Upper lobe of left lung (tissue), 4 donors: Measurements from ENCODE around the gene LRRC10B.

ENCODE experiments used
- POLR2AphosphoS5 ChIP-seq, 2 donors: sonication (generic); formaldehyde crosslinking; IDR thresholded peaks; one replicate each; pipeline ENCODE4 v1.5.1; 2017; ENCODE audit warnings: antibody characterized with exemption in 2 of 2
- TF ChIP-seq, protein P1 (sequence below), 6 experiments: fragments of 450-650 bp in 4 of 6; fragments of 200-600 bp in 2 of 6; sonication (generic) in 2 of 6; IDR thresholded peaks; one replicate each; pipeline ENCODE4 v1.5.1; 2016 to 2019; ENCODE audit warnings: antibody characterized with exemption in 6 of 6

DNA sequence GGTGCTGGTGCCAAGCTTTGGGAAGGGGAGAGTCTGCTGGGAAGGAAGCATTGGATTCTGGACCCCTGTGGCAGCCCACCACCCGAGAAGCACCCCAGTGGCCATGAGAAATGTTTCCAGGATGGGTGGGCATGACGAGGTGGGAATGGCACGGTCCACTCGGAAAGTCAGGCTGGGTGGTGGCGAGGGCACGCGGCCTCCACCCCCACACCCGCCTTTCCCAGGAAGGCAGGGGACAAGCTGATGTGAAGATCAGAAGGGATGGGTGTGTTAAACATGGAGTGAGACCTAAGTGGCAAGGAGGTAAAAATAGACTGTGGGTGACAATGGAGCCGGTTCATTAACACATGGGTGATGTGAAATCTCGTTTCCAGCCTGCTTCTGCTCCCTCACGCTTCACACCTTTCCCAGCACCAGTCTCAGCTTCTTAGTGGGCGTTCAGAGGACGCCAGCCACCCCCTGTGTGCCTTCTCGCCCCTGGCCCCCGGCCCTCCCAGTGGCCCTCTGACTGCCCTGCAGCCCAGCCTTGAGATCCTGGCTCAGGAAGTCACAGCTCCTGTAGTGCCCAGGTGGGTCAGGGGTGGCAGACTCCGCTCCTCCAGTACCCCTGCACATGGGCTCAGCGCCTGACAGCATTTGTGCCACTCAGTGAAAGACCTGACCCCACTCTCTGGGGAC is 27.6 kb downstream of the LRRC10B start:
- TF ChIP-seq POLR2AphosphoS5 (IDR thresholded peaks at IDR 0.05) = no peak
- TF ChIP-seq, protein P1, sequence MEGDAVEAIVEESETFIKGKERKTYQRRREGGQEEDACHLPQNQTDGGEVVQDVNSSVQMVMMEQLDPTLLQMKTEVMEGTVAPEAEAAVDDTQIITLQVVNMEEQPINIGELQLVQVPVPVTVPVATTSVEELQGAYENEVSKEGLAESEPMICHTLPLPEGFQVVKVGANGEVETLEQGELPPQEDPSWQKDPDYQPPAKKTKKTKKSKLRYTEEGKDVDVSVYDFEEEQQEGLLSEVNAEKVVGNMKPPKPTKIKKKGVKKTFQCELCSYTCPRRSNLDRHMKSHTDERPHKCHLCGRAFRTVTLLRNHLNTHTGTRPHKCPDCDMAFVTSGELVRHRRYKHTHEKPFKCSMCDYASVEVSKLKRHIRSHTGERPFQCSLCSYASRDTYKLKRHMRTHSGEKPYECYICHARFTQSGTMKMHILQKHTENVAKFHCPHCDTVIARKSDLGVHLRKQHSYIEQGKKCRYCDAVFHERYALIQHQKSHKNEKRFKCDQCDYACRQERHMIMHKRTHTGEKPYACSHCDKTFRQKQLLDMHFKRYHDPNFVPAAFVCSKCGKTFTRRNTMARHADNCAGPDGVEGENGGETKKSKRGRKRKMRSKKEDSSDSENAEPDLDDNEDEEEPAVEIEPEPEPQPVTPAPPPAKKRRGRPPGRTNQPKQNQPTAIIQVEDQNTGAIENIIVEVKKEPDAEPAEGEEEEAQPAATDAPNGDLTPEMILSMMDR (IDR thresholded peaks at IDR 0.05) = no peak
